ENCODE data around the gene ACTG1. TPM values are rescaled to one million over a fixed set of nuclear protein-coding genes. Genes with fewer than 3 reads are reported as not detected.

The ACTG1 gene
- total and polyA plus RNA-seq, 9 of the 15 experiments (the other 6 are each of a cell fraction or from before 2014, with no cell fraction given) = 224 to 1,775 (median 568) TPM

DNA sequence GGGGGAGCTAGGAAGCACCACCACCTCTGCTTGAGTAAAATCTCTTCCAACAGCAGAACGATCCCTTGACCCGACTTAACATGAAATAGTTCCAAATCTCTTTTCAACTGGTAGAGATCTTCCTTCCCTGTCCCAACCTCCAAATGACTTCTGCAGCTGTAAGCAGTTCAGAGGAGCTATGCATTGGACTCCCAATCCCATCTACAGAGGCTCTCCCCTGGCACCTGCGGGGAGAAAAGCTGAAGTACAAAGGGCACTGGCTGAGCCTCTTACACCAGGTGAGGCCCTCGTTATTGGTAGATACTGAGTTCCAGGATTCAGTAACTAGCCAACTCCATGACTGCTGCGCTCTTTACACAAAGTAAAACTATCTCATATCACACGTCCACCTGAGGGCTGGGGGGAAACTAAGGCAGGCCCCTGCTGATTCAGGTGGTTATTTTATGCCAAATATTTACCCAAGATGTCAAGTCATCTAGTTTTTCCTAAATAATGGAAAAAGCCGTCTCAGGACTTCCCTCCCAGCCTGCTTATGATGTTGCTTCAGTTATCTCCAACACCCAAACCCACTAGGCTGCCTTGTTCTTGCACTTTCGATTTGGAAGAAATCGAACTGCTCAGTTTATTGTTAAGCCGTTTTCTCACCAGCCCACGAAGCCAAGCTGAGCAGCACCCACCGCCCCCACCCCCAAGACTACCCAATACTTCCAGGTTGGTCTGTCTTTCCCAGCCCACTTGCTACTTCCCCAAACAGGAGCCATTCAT lies 3.2 kb downstream of the ACTG1 start (continued):
- TF ChIP-seq CLOCK (CRISPR knock-in tag; IDR thresholded peaks at IDR 0.05; ENCODE audit: borderline replicate concordance) (no peak), NONO (IDR thresholded peaks at IDR 0.05; ENCODE audit: low read depth in 2 of 2, low read length in 1 of 2) (no peak), RBFOX2 (IDR thresholded peaks at IDR 0.05; ENCODE audit: low read depth, low read length) (no peak), HDAC3 (IDR thresholded peaks at IDR 0.05; ENCODE audit: borderline replicate concordance, partially characterized antibody) (no peak), SAP30 (IDR thresholded peaks at IDR 0.05; ENCODE audit: borderline replicate concordance, insufficient read depth, low read depth, low read length, poor library complexity, severe bottlenecking) (no peak), DACH1 (IDR thresholded peaks at IDR 0.05; ENCODE audit: partially characterized antibody) (no peak), RFX7 (CRISPR knock-in tag; IDR thresholded peaks at IDR 0.05) (0 out of 2 replicates have a peak, but pooled peaks have one; percentile 70), ZNF3 (CRISPR knock-in tag; IDR thresholded peaks at IDR 0.05) (no peak), STAT5A (IDR thresholded peaks at IDR 0.05; ENCODE audit: borderline replicate concordance, low read length) (no peak), ZNF12 (CRISPR knock-in tag; IDR thresholded peaks at IDR 0.05) (no peak), SMARCC2 (IDR thresholded peaks at IDR 0.05; ENCODE audit: low read depth) (no peak), SIRT6 (IDR thresholded peaks at IDR 0.05; ENCODE audit: low read depth, low read length) (peak; percentile 71), CBX2 (IDR thresholded peaks at IDR 0.05; ENCODE audit: insufficient read depth, low read length, poor library complexity, severe bottlenecking) (no peak), CCAR2 (IDR thresholded peaks at IDR 0.05; ENCODE audit: low read depth, low read length) (no peak), NELFE (IDR thresholded peaks at IDR 0.05; ENCODE audit: insufficient read depth, insufficient read length) (no peak), POLR2B (IDR thresholded peaks at IDR 0.05; ENCODE audit: low read depth, partially characterized antibody) (peak; percentile 63), ZNF780A (CRISPR knock-in tag; IDR thresholded peaks at IDR 0.05) (no peak), CEBPG (CRISPR knock-in tag; IDR thresholded peaks at IDR 0.05) (no peak), CEBPG (tag; conservative IDR thresholded peaks at IDR 0.05 in 1 of 2, IDR thresholded peaks at IDR 0.05 in 1 of 2) (no peak), CREBBP (IDR thresholded peaks at IDR 0.05; ENCODE audit: low read depth, low read length) (no peak), TSC22D4 (tag; IDR thresholded peaks at IDR 0.05) (no peak)
- TF ChIP-seq, protein P1, sequence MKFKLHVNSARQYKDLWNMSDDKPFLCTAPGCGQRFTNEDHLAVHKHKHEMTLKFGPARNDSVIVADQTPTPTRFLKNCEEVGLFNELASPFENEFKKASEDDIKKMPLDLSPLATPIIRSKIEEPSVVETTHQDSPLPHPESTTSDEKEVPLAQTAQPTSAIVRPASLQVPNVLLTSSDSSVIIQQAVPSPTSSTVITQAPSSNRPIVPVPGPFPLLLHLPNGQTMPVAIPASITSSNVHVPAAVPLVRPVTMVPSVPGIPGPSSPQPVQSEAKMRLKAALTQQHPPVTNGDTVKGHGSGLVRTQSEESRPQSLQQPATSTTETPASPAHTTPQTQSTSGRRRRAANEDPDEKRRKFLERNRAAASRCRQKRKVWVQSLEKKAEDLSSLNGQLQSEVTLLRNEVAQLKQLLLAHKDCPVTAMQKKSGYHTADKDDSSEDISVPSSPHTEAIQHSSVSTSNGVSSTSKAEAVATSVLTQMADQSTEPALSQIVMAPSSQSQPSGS (CRISPR knock-in tag; IDR thresholded peaks at IDR 0.05) = 0 out of 2 replicates have a peak, but pooled peaks have one; percentile 45
- TF ChIP-seq, protein P2, sequence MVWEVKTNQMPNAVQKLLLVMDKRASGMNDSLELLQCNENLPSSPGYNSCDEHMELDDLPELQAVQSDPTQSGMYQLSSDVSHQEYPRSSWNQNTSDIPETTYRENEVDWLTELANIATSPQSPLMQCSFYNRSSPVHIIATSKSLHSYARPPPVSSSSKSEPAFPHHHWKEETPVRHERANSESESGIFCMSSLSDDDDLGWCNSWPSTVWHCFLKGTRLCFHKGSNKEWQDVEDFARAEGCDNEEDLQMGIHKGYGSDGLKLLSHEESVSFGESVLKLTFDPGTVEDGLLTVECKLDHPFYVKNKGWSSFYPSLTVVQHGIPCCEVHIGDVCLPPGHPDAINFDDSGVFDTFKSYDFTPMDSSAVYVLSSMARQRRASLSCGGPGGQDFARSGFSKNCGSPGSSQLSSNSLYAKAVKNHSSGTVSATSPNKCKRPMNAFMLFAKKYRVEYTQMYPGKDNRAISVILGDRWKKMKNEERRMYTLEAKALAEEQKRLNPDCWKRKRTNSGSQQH (CRISPR knock-in tag; IDR thresholded peaks at IDR 0.05) = peak; percentile 66; the same call in 1 of the 2 replicates

Data from K562 (cell line).